Mucosa of gallbladder (tissue), 1 donor: ENCODE measurements around the gene TRAPPC6A. TPM values are rescaled to one million over a fixed set of nuclear protein-coding genes. Genes with fewer than 3 reads are reported as not detected.
"Not testable (repeated sequence)": the region's sequence is repeated elsewhere in the genome, so short reads cannot be mapped to it uniquely, and the experiment has no call there.

Experiments
- DNase-seq: peaks from one replicate; pipeline ENCODE4 v3.0.0-alpha.2; 2020; ENCODE audit warnings: low spot score
- total RNA-seq: library from RNA; stranded (reverse); gene quantifications from one replicate; pipeline ENCODE4 v1.2.1, GENCODE V29; 2021
- donor health status: DM: no; HTN: no; CAD: no.

Gene TRAPPC6A
- total RNA-seq, 1 donor from 2014 or later, result 26.8 TPM

DNA sequence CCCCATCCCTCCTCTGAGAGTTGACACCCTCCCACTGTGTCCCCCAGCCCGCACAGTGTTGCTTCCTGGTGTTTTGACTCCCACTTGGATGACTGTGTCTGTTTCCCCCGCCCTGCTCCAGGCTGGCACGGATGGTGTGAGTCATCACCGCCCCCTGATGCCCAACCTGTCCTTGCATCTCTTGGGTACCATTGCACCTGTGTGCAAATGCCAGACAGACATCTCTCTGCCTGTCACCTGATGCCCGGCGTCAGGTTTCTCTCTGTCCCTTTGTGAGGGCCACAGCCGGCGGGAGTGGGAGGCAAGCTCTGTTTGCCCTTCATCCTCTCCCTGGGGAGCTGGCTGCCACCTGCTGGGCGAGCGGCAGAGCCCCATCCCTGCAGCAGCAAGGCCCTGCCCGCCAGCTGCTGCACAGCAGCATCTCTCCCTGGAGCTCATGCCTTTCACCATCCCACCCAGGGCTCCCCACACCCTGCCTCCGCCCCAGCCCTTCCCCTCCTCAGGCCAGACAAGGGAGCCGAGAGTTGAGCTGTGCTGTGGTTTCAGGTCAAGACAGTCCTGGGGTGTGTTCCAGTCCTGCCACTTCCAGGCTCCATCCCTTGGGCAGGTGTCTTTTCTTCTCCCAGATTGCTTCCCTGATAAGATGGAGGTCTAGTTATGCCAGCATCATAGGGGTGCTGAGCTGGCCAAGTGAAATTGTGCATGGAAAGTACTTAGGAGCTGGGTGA lies 47.0 kb downstream of the TRAPPC6A start:
- peak; percentile 24 for DNase-seq

DNA sequence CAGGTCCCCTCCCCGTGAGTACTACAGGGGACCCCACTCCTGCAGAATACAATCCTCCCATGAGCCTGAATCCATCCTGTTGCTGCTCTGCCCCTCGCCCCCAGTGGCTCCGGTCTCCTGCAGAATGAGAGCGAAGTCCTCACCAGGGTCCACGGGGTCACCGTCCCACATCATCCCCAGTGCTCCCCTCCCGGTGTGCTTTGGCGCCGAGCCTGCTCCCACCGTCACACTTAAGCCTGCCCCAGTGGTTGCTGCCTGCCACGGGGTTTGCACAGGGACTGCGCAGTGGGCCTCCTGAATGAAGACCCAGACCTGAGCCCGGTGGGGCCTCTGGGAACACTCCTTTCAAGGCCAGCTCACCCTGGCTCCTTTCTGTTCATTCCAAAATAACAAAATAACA lies 47.8 kb downstream of the TRAPPC6A start:
- DNase-seq, result no peak

DNA sequence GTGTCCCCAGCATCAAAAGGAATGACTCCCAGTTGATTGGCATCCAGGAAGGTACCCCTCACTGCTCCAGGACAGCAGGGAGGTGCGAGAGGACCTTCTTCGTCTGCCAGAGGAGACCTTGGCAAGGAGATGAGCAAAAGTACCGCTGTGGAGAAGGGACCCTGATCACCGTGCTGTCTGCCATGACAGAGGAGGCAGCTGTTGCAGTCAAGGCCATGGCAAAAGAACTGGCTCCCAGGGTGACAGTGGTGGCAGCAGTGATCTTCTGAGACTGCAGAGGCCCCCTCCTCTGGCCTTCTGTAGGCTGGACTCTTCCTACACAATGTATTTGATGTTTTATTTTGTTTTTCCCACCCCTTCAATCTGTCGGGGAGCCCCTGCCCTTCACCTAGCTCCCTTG lies 49.2 kb downstream of the TRAPPC6A start:
- DNase-seq, result no peak

DNA sequence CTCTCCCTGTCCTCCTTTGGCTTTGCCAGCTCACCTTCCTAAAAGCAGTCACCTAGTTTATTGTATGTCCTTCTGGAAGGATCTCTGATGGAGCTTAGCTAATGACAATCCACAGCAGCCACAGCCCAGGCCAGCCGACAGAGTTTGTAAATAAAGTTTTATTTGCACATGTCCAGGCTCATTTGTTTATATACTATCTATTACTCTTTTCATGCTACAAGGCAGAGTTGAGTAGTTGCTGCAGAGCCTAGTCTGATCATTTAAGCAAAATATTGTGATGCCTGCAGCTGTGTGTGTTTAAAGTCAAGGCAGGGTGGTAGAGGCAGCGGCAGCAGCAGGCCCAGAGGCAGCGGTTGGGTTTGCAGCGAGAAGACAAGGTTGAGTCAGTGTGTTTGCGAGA lies 49.9 kb downstream of the TRAPPC6A start:
- DNase-seq, result no peak

DNA sequence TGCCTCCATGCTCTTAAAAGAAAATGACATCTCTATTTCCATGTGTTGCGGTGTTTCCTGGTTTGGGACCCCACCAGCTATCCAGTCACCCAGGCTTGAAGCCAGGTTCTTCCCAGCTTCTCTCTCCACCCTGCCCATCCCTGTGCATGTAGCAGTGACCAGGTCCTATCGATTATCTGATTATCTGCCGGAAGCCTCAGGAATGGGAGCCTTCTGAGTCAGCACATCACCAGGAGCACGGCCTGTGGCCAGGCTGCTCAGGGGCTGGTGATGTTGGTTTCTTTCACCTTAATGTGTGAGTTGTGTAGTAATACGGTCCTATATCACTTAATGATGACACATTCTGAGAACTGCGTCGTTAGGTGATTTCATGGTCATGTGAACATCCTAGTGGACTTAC lies 51.4 kb downstream of the TRAPPC6A start:
- peak; percentile 74 for DNase-seq

DNA sequence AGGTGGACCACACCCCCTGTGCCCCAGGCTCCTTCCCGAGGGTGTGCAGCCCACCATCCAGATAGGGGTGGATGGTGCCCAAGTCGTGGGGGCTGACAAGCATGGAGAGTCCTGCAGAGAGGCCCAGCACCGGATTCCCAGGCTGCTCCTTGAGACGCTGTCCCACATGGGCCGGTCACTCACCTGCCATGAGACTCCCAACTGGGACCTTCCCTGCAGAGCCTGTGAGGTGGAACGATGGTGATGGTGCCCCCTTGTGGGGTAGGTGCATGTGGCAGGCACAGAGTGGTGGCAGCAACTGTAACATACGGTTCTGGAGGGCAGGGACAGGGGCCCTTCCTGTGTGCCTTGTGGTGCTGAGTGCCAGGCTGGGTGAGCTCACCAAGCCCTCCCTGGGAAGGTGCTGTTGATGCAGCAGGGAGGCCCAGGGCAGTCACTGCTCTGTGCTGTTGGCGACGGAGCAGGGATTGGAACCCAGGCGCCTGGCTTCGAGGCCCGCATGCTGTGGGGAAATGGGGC lies 52.0 kb downstream of the TRAPPC6A start:
- peak; percentile 82 for DNase-seq

DNA sequence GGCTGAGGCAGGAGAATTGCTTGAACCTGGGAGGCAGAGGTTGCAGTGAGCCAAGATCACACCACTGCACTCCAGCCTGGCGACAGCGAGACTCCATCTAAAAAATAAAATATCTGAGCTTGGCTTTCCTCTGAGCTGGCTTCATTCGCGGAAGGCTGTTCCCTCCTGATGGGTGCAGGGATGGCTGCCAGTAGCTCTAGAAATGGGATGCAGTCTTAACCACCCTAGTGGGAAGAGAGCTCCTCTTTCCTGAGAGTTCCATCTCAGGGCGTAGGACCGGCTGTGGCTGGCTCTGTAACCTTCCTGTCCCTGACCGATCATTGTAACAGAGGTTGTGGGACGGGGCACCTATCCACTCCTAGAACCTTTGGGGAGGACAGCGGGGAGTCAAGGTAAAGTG lies 52.7 kb downstream of the TRAPPC6A start:
- DNase-seq, result no peak

DNA sequence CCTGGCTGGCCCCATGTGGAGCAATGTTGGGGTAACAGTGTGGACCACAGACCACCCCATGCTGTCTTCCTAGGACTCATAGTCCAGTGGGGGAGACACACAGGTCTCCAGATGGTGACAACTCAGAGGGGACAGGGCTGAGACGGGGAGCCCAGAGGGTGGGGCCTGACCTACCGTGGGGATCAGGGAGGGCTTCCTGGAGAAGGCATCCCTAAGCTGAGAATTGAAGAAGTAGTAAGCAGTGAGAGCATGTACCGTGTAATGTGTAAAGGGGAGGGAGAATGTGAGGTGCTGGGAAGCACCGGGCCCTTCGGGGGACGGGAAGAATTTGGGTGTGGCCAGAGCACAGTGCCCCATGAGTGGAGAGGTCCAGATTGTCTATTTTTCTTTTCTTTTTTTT lies 54.0 kb downstream of the TRAPPC6A start:
- no peak for DNase-seq

DNA sequence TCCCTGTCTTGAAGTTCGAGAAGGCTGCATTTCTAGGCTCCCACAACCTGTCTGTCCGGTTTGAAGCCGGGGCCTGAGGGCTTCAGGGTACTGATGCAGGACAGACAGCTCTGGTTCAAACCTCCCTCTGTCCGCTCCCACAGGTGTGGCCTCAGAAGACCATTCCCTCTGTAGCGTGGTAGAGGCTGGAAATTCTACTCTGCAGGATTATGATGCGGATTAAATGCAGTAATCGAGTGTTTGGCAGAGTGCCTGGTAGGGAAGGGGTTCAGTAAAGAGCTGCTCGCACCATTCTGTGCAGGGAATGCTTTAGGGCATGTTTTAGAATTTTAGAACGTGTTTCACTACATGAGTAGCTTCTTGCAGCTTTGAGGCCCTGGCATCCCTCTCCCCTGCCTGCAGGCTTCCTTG lies 54.6 kb downstream of the TRAPPC6A start:
- no peak for DNase-seq

DNA sequence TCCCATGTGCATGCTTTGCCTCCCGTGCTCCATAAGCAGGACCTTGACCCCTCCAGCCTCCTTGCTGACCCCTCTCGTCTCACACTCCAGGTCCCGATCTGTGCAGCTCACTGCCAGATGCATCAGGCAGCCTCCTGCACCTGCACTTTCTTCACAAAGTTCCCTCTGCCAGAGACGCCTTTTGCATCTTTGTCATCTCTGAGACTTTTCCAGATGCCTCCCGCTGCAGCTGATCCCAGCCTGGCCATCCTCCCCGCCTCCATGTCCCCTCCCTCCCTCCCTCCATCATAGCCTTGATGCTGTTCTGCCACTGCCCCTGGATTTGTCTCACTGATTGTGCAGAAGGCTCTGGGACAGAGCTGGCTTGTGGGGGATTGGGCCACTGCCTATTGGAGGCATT lies 55.2 kb downstream of the TRAPPC6A start:
- DNase-seq, result no peak

DNA sequence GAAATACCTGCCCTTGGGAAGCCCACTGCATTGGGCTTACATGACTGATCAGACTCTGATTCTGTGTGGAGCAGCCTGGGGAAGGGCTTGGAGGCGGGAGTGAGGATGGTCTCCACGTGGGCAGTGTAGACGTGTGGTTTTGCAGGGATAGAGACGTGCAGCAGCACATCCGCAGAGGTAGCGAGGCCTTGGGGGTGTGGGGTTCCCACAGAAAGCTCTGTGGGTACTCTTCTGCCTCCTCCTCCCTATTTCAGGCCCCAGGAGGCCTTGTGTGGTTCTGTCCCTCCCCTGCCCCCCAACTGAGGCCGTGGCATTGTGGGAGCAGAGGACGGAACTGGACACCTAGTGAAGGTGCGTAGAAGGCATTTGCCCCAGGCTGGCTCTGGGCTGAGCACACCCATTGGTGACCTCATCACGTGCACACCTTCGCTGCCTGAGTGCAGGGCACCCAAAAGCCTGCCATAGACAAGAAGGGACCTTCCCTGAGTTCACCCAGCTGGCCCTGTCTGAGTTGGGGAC lies 56.2 kb downstream of the TRAPPC6A start:
- no peak for DNase-seq

DNA sequence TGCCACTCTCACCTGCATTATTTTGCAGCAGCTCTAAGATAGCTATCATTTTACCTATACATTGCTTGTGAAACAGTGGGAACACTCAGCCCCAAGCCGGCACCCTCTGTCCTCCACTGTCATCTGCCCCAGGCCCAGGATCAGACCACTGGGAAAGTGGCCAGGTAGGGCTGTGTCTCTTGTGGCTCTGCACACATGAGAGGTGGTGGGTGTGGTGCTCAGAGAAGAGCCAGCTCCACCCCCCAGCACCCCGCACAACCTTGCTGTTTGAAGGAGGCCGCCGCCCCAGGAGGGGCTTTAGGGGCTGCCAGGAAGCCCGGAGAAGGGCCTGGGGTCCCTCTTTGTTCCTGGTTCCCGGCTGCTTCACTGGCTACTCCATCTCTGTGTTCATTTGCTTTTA lies 58.5 kb downstream of the TRAPPC6A start:
- DNase-seq, result no peak

DNA sequence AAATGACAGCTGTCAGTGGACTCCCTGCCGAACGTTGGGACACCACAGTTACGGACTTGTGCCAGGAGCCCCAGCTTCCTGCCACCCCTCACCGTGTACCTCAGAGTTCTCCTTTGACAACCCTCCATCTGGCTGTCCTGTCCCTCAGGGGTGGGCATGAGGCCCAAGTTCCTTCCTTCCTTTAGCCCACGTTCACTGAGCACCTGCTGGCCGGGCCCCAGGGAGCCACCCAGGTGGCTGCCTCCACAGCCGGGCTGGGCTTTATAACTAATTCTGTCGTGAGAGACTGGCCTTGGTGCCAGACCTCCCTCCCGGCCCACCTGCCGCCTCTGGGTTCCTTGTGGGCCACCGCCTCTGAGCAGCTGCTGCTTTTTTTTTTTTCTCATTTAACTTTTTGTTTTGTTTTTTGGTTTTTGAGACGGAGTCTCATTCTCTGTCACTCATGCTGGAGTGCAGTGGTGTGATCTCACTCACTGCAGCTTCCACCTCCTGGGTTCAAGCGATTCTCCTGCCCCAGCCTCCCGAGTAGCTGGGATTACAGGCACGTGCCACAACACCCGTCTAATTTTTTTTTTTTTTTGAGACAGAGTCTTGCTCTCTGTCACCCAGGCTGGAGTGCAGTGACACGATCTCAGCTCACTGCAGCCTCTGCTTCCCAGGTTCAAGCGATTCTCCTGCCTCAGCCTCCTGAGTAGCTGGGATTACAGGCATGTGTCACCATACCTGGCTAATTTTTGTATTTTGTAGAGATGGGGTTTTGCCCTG lies 59.3 kb downstream of the TRAPPC6A start:
- DNase-seq, result not testable (repeated sequence)

DNA sequence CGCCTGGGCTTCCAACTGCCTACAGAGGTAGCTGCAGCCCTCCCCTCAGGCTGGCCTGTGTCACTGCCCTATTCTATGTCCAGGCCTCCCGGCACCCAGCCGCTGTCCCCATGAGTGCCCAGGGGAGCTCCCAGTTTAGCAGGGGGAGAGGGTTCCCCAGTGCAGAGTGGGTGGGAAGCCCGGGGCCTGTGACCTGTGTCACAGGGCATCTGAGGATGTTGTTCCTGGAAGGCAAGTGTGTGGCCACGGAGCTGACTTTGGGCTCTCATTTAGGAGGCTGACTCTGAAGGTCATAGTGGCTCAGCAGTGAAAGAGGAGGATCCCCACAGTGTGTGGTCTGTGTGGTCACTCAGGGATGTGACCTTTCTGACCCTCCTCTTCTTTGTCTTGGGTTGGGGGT lies 59.9 kb downstream of the TRAPPC6A start:
- no peak for DNase-seq

DNA sequence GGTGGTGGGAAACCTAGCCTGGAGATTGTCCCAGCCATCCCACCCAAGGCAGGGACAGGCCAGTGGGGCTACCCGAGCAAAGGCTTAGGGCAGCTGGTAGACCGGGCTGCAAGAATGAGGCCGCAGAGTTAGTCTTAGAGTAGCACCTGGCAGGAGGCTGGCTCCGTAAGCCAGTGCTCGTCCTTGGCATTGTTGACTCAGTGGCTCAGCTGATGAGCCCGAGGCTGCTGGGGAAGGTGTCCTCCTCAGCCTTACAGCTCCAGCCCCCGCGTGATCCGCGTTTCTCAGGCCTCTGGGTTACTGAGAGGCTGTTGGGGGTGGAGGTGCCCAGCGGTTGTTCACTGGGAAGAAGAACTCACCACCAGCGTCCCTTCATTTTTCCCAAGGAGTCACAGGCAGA lies 60.4 kb downstream of the TRAPPC6A start:
- DNase-seq, result no peak

DNA sequence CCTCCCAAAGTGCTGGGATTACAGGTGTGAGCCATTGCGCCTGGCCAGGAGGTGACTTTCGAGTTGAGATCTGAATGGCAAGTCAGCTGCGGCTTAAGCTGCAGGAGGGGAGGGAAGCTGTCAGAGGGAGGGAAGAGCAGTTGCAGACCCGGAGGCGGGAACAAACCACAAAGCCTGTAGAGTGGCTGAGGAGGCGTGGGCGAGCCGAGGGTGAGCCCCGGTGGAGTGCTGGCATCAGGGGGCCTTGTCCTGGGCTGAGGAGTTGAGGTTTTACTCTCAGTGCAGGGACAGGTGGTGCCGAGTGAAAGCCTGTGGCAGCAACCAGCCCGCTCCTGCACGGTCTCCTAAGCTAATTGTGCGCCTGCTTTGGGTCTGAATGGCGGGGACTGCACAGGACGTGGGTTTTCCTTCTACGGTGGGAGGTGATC lies 60.9 kb downstream of the TRAPPC6A start:
- no peak for DNase-seq

DNA sequence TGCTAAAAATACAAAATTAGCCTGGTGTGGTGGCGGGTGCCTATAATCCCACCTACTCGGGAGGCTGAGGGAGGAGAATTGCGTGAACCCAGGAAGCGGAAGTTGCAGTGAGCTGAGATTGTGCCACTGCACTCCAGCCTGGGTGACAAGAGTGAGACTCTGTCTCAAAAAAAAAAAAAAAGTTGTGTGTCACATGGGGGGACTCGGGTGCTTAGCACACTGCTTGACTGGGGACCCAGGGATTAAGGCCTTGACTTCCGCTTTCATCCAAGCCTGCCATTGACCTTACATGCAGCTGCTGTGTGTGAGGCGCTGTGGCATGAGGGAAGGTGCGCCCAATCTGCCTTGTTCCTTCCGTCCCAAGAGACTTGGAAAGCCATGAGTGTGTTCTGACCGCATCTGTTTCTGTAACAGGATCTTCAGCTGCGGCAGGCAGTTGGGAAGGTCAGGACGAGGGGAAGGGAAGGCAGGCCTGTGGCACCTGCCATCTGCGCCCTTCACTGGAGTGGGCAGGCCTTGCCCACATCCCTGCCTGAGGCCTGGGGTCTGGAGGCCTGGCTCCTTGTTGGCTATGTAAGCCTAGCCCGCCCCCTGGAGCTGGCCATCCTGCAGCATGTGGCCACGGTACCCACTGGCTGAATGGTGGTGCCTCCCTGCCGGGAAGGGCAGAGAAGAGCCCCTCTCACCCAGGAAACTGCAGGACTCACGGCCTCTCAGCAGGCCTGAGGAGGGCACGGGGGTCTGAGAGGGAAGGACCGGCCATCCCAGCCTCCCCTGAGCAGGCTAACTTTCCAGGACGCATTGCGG lies 62.0 kb downstream of the TRAPPC6A start:
- DNase-seq, result no peak

DNA sequence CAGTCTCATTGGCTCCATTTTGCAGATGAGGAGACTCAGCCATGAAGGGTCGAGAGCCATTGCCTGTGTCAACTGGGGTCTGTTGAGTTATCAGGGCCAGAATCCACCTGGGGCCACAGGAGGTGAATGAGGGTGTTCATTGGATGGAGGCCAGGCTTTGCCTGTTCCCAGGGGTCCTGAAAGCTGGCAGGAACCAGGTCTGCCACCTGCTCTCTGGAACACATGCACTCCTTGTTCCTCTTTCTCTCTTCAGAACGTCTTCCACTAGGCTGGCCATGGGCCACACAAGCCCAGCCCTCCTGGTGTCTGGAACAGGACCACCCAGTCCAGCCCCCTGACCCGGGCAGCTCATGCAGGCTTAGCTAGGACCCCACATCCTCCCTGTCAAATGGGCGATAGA lies 63.9 kb downstream of the TRAPPC6A start:
- DNase-seq, result no peak

DNA sequence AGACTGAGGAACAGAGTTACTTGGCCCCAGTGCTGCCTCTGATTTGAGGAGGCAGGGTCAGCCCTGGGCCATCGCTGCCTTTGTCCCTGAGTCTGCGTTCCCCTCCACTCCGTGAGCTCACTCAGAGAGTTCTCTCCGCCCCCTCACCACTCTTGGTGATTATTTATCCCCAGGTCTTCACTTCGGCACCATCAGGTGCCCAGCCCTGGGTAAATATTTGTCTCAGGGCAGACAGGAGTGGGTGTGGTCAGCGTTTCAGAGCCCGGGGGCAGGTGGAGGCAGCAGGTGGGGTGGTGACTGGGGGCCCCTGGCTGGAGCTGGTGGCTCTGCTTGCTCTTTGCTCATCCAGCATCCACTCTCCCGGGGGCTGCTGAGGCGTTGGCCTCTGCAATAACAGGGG lies 64.4 kb downstream of the TRAPPC6A start:
- DNase-seq, result peak; percentile 64
